NT2/D1 (cell line): ENCODE measurements around the gene KIAA1549.

Source experiments
- SUZ12 ChIP-seq: IDR thresholded peaks from 2 replicates; pipeline ENCODE4 v1.6.1; 2011; ENCODE audit not compliant: insufficient read length, insufficient read depth; ENCODE audit errors: extremely low read depth
- ZNF274 ChIP-seq: IDR thresholded peaks from 2 replicates; pipeline ENCODE4 v1.6.1; 2011; ENCODE audit warnings: mild to moderate bottlenecking, low read depth, low read length

DNA sequence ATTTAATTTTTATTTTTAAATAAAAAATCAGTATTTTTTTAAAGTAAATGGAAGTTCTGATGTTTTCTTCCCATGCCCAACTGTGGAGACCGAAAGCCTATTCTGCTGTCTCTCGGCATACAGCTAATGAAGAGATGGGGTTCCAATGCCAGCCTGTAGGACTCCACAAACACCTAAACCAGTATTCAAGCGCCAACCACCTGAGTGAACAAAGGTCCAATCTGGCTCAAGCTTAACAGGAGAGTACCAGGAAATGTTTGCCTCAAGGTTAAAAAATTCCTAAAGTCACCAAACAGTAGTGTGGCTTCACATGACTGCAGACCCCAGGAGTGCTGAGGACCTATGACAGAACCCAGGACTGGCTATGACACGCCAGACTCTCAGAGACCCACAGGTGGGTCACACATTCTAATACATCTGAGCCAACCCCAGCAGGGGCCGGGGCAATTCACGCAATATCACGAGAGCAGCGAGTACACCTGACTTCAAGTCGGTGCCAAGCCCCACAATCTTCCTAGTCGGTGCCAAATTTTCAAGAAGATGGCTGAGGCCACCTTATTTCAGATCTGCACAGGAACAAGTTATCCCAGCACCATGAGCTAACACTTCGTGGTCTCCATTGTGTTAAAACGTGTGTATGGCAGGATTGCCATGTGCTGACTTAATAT, 31.6 kb downstream of the KIAA1549 start:
- TF ChIP-seq ZNF274 (no peak), SUZ12 (no peak)
